Thoracic aorta (tissue), 2 donors: ENCODE data around the gene WHRN. TPM values are rescaled to one million over a fixed set of nuclear protein-coding genes. Genes with fewer than 3 reads are reported as not detected.

Experiments used
- ATAC-seq: fragments of 150-250 bp; one replicate; pipeline ENCODE4 v1.8.0; 2017; ENCODE audit warnings: low read depth; ENCODE audit not compliant: insufficient number of reproducible peaks, low FRiP score
- DNase-seq: peaks from one replicate; pipeline ENCODE4 v3.0.0-alpha.2; 2020; ENCODE audit warnings: low spot score
- H3K27ac ChIP-seq, 2 donors: fragments of 200-600 bp; sonication (generic); 1 replicate in 1 of 2; 2 replicates in 1 of 2; pipeline ENCODE4 v1.5.1; 2016; ENCODE audit warnings: mild to moderate bottlenecking in 2 of 2, moderate library complexity in 2 of 2
- H3K27me3 ChIP-seq: fragments of 200-600 bp; sonication (generic); replicated peaks from 2 replicates; pipeline ENCODE4 v1.6.0; 2016; ENCODE audit warnings: mild to moderate bottlenecking; ENCODE audit not compliant: insufficient read depth
- H3K36me3 ChIP-seq: fragments of 200-600 bp; sonication (generic); one replicate; pipeline ENCODE4 v1.5.1; 2016
- H3K4me1 ChIP-seq, 2 donors: fragments of 200-600 bp; sonication (generic); 1 replicate in 1 of 2; 2 replicates in 1 of 2; pipeline versions ENCODE4 v1.5.1 to v1.6.0; 2016; ENCODE audit warnings: low read depth in 2 of 2, mild to moderate bottlenecking in 1 of 2; ENCODE audit not compliant: control insufficient read depth in 1 of 2
- H3K4me3 ChIP-seq: fragments of 200-600 bp; sonication (generic); 2 replicates; pipeline ENCODE4 v1.5.1; 2016; ENCODE audit warnings: mild to moderate bottlenecking
- H3K9me3 ChIP-seq: fragments of 200-600 bp; sonication (generic); 2 replicates; pipeline ENCODE4 v1.5.1; 2016
- CTCF ChIP-seq: fragments of 200-600 bp; sonication (generic); IDR thresholded peaks from one replicate; pipeline ENCODE4 v1.5.1; 2019; ENCODE audit warnings: antibody characterized with exemption
- total RNA-seq, 2 donors: library from RNA; depleted of rRNA; stranded (reverse); fragments of >200 nt; gene quantifications; one replicate each; pipeline versions ENCODE4 v1.1.0 to v1.2.3, GENCODE V29; 2016

The WHRN gene
- total RNA-seq, 2 donors from 2014 or later: 4.1 to 5.1 TPM

- DNase-seq (no peak), ATAC-seq (no peak)
- Histone ChIP-seq H3K9me3 (no peaks in the 10 kb centered on the region), H3K36me3 (peaks cover 15% of the 10 kb centered on the region), H3K27ac (peak overlapping the region; percentile 24 to 74), H3K27me3 (no peaks in the 10 kb centered on the region), H3K4me1 (peaks cover 35 to 50% of the 10 kb centered on the region in 2 donors), H3K4me3 (no peak overlapping the region)
- no peak for TF ChIP-seq CTCF
Measured at GRCh38 chr9:114370251-114370967, 134.9 kb downstream of the WHRN start.

- no peak for TF ChIP-seq CTCF
- peak overlapping the region; percentile 24 to 74 for H3K27ac ChIP-seq
- DNase-seq: no peak
- H3K9me3 ChIP-seq: no peaks in the 10 kb centered on the region
- peaks cover 18% of the 10 kb centered on the region for H3K36me3 ChIP-seq
- H3K27me3 ChIP-seq: no peaks in the 10 kb centered on the region
- no peak for ATAC-seq
- peaks cover 35 to 50% of the 10 kb centered on the region in 2 donors for H3K4me1 ChIP-seq
- H3K4me3 ChIP-seq: no peak overlapping the region
Measured at GRCh38 chr9:114369216-114370130, 135.8 kb downstream of the WHRN start.

- peaks cover 28% of the 10 kb centered on the region for H3K36me3 ChIP-seq
Measured at GRCh38 chr9:114367772-114368569, 137.3 kb downstream of the WHRN start.

GRCh38 chr9:114367366-114367765 lies 137.9 kb downstream of the WHRN start:
- no peak for ATAC-seq
- H3K4me1 ChIP-seq: peaks cover 28 to 40% of the 10 kb centered on the region in 2 donors
- no peak overlapping the region for H3K4me3 ChIP-seq
- peak overlapping the region; percentile 46 to 65 for H3K27ac ChIP-seq
- no peak for TF ChIP-seq CTCF
- H3K36me3 ChIP-seq: peaks cover 32% of the 10 kb centered on the region
- H3K9me3 ChIP-seq: no peaks in the 10 kb centered on the region
- H3K27me3 ChIP-seq: no peaks in the 10 kb centered on the region
- DNase-seq: no peak

More at GRCh38 chr9:114367772-114368569, 137.3 kb downstream of the WHRN start:
- no peaks in the 10 kb centered on the region for H3K27me3 ChIP-seq
- H3K27ac ChIP-seq: peak overlapping the region; percentile 25 to 65
- TF ChIP-seq CTCF: no peak
- ATAC-seq: no peak
- H3K4me1 ChIP-seq: peaks cover 34 to 46% of the 10 kb centered on the region in 2 donors
- H3K4me3 ChIP-seq: no peak overlapping the region
- DNase-seq: no peak
- H3K9me3 ChIP-seq: no peaks in the 10 kb centered on the region
